Activated B cell treated with CpG ODN at 0.5 μM for 24 hours (primary cell): Measurements from ENCODE around the gene PITRM1. TPM values are rescaled to one million over a fixed set of nuclear protein-coding genes. Genes with fewer than 3 reads are reported as not detected.

Experiments used
- ATAC-seq: fragments of 200-7000 bp; cut with Tn5 transposase; one replicate; pipeline ENCODE4 v1.10.0; 2021; ENCODE audit warnings: low read depth, mild to moderate bottlenecking, moderate library complexity
- CTCF ChIA-PET: fragments of 350-600 bp; sonication (Branson Sonifier 250); formaldehyde crosslinking; loops from one replicate; lab custom pipeline; 2021; ENCODE audit warnings: antibody characterized with exemption; lab: Charles Lee
- POLR2A ChIA-PET: fragments of 350-600 bp; sonication (Branson Sonifier 250); formaldehyde crosslinking; loops from one replicate; lab custom pipeline; 2021; ENCODE audit warnings: antibody characterized with exemption; lab: Charles Lee
- DNase-seq: peaks from one replicate; pipeline ENCODE4 v3.0.0; 2022
- H3K27ac Mint-ChIP-seq: one replicate; pipeline ENCODE4 v1.8.0; 2020; ENCODE audit warnings: mixed read lengths
- H3K27me3 Mint-ChIP-seq: one replicate; pipeline ENCODE4 v1.8.0; 2021; ENCODE audit warnings: mixed read lengths
- H3K36me3 Mint-ChIP-seq: one replicate; pipeline ENCODE4 v1.8.0; 2021; ENCODE audit warnings: low read depth, mixed read lengths
- H3K4me1 Mint-ChIP-seq: one replicate; pipeline ENCODE4 v1.8.0; 2021; ENCODE audit warnings: mixed read lengths
- H3K4me3 Mint-ChIP-seq: one replicate; pipeline ENCODE4 v1.8.0; 2020; ENCODE audit warnings: mild to moderate bottlenecking, mixed read lengths
- H3K9me3 Mint-ChIP-seq: one replicate; pipeline ENCODE4 v1.8.0; 2020; ENCODE audit warnings: mixed read lengths
- intact Hi-C: fragments of 100-400 bp; cut with micrococcal nuclease; formaldehyde crosslinking; loops from one replicate; pipeline ENCODE4 v1.15.1; 2024
- total RNA-seq: library from RNA; stranded (reverse); gene quantifications from 2 replicates; pipeline ENCODE4 v1.2.3, GENCODE V29; 2022
- TF ChIP-seq, protein P1 (sequence below): fragments of 200-600 bp; IDR thresholded peaks from one replicate; pipeline ENCODE4 v1.8.0; 2022; ENCODE audit warnings: antibody characterized with exemption, mild to moderate bottlenecking

PITRM1 gene
- total RNA-seq, 1 donor from 2014 or later, result 60.7 TPM

DNA sequence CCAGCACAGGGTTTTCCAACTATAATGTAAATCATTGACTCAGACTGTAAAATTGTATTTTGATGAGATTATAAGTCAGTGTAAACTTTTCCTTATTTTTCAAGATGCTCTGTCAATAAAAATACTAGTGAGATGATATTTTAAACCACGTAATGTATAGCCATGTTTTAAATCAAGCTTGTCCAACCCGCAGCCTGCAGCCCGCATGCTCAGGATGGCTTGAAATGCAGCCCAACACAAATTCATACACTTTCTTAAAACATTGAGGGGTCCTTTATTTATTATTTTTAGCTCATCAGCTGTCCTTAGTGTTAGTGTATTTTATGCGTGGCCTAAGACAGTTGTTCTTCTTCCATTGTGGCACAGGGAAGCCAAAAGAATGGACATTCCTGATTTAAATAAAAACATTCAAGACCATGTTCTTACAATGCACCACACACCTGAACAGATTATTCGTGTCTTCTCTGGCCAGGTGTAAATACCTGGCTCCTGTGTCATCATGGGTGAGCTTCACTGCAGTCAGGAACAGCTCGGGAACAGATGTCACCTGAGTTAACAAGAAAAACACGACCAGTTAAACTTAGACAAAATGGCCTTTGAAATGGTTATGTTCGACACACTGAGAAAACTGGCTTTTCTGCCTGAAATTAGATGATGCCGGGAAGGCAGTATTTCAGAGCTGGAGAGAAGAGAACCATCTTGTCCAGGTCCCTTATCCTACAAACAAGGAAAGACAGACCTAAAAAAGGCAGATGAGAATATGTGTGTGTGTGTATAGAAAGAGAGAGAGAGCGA lies 5.9 kb downstream of the PITRM1 start:
- Mint-ChIP-seq H3K9me3 (no peaks in the 10 kb centered on the region), H3K36me3 (peaks cover 77% of the 10 kb centered on the region), H3K27ac (no peak overlapping the region), H3K4me1 (peaks cover 12% of the 10 kb centered on the region), H3K4me3 (no peak overlapping the region), H3K27me3 (no peaks in the 10 kb centered on the region)
- no peak for DNase-seq
- ChIA-PET POLR2A (no interaction called here), CTCF (no interaction called here)
- intact Hi-C loops, result no loop called here
- TF ChIP-seq, protein P1, sequence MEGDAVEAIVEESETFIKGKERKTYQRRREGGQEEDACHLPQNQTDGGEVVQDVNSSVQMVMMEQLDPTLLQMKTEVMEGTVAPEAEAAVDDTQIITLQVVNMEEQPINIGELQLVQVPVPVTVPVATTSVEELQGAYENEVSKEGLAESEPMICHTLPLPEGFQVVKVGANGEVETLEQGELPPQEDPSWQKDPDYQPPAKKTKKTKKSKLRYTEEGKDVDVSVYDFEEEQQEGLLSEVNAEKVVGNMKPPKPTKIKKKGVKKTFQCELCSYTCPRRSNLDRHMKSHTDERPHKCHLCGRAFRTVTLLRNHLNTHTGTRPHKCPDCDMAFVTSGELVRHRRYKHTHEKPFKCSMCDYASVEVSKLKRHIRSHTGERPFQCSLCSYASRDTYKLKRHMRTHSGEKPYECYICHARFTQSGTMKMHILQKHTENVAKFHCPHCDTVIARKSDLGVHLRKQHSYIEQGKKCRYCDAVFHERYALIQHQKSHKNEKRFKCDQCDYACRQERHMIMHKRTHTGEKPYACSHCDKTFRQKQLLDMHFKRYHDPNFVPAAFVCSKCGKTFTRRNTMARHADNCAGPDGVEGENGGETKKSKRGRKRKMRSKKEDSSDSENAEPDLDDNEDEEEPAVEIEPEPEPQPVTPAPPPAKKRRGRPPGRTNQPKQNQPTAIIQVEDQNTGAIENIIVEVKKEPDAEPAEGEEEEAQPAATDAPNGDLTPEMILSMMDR, result no peak
- no peak for ATAC-seq

DNA sequence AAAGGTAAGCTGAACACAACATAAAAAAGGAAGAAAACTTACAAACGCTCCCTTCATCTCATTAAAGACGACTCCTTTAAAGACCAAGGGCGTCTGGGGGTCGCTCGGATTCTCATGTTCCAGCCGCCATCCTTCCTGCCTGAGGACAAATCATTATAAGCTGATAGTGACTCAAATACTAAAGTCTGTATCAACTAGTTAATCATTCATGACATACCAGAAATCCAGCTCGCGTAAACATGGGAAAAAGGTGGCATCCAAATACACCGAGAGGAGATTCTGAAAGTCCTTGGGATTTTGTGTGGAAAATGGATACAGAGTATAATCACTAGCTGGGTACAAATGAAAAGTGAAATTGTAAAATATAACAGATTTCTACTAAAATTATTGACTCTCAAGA lies 7.4 kb downstream of the PITRM1 start:
- Mint-ChIP-seq H3K9me3 (no peaks in the 10 kb centered on the region), H3K27ac (no peak overlapping the region), H3K36me3 (peaks cover 85% of the 10 kb centered on the region), H3K27me3 (no peaks in the 10 kb centered on the region), H3K4me3 (no peak overlapping the region), H3K4me1 (peaks cover 3% of the 10 kb centered on the region)
- no peak for ATAC-seq
- CTCF ChIA-PET, result no interaction called here
- intact Hi-C loops, result no loop called here
- TF ChIP-seq, protein P1, result no peak
- POLR2A ChIA-PET, result no interaction called here
- no peak for DNase-seq

DNA sequence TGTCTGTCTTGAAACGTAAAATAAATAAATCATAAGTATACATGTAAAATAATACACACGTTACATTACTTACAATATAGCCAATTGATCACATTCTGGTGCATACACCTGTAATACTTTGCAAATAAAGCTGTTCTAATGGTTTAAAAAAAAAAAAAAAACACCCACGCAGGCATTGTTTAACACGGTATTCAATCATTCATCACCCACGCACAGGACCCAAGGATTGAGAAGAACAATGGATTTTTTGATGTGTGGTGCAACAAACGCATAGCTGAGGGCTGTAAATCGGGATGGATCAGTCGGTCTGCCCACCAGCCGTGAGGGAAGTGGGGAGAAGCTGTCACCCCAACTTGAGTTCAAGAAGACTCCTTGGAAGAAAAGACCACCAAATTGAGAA lies 8.7 kb downstream of the PITRM1 start:
- ChIA-PET CTCF (interaction anchor here (0.8 kb wide), 1 partner anchor 9 kb away, joined by 3 read pairs; the partner anchor contains the start of gene PITRM1), POLR2A (interaction anchor here (1.4 kb wide), 1 partner anchor 8 kb away, joined by 3 read pairs; the partner anchor contains the start of gene PITRM1)
- H3K4me1 Mint-ChIP-seq, result no peaks in the 10 kb centered on the region
- no peaks in the 10 kb centered on the region for H3K27me3 Mint-ChIP-seq
- H3K4me3 Mint-ChIP-seq, result no peak overlapping the region
- no peak for DNase-seq
- ATAC-seq, result no peak
- peaks cover 86% of the 10 kb centered on the region for H3K36me3 Mint-ChIP-seq
- no peaks in the 10 kb centered on the region for H3K9me3 Mint-ChIP-seq
- intact Hi-C loops, result no loop called here
- TF ChIP-seq, protein P1, result no peak
- H3K27ac Mint-ChIP-seq, result no peak overlapping the region

DNA sequence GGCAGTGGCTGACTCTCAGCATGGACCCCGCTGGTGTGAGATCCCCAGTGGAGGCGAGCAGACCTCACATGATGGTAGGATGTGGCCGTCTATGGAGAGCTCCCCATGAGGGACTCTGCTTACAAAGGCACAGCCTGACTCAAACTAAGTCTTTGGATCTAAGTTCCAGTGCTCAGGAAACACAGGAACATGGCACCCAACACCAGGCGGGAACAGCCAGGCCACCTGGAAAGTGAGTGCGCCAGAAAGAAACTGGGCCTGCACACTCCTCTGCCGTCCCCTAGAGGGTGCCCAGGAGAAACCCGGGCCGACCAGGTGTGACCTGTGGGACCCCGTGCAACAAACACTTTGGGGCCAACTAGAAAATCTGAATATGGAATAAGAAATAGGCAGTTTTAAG lies 10.0 kb downstream of the PITRM1 start:
- Mint-ChIP-seq H3K27me3 (no peaks in the 10 kb centered on the region), H3K27ac (no peak overlapping the region), H3K4me1 (no peaks in the 10 kb centered on the region), H3K4me3 (no peak overlapping the region), H3K36me3 (peaks cover 87% of the 10 kb centered on the region), H3K9me3 (no peaks in the 10 kb centered on the region)
- TF ChIP-seq, protein P1, result no peak
- DNase-seq (no peak), ATAC-seq (no peak)
- POLR2A ChIA-PET, result no interaction called here
- intact Hi-C loops, result no loop called here
- CTCF ChIA-PET, result no interaction called here

DNA sequence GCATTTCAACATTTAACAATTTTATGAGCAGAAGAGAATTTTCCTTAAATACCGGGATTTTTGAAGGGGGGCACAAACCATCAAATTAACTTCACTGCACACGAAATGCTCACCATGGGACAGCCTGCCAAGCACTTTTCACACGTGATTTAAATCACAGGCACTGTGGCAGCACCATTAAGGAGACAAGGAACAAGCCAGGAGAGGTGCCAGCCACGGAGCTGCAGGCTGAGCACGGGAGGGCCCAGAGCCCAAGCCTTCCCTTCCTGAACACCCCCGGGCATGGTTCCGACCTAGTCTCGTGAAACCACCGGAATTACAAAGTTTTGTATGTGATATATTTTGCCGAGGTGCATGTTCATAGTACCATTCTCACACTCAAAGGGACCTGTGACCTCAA lies 13.4 kb downstream of the PITRM1 start:
- Mint-ChIP-seq H3K4me3 (no peak overlapping the region), H3K36me3 (peaks cover 87% of the 10 kb centered on the region), H3K9me3 (no peaks in the 10 kb centered on the region), H3K4me1 (no peaks in the 10 kb centered on the region), H3K27ac (no peak overlapping the region), H3K27me3 (no peaks in the 10 kb centered on the region)
- TF ChIP-seq, protein P1, result no peak
- DNase-seq (no peak), ATAC-seq (no peak)
- ChIA-PET POLR2A (no interaction called here), CTCF (no interaction called here)
- intact Hi-C loops, result no loop called here
